ENCODE results near the gene PPP3CA. TPM values are rescaled to one million over a fixed set of nuclear protein-coding genes. Genes with fewer than 3 reads are reported as not detected.

Gene PPP3CA
- total and polyA plus RNA-seq, 2 of the 8 experiments (the other 6 are each of a cell fraction or from before 2014, with no cell fraction given), result 7.9 to 35.0 TPM

GRCh38 chr4:101295691-101296090 lies 51.6 kb downstream of the PPP3CA start:
- Histone ChIP-seq H3K9me3 (ENCODE audit: insufficient read depth in 2 of 2, low read depth in 1 of 2, low read length in 1 of 2) (no peaks in the 10 kb centered on the region), H2BK15ac (ENCODE audit: low read length) (no peak overlapping the region), H2BK12ac (ENCODE audit: low read depth, low read length) (no peak overlapping the region), H3K56ac (replicated peaks; ENCODE audit: insufficient read length, low read depth, low read length) (no peak overlapping the region), H3K23ac (ENCODE audit: insufficient read length) (no peak overlapping the region), H3K27ac (ENCODE audit: low read depth, low read length) (no peak overlapping the region), H3K18ac (ENCODE audit: extremely low read depth, low read length) (no peak overlapping the region), H3K4ac (replicated peaks; ENCODE audit: insufficient read length, low read depth, low read length) (no peak overlapping the region), H4K8ac (ENCODE audit: extremely low read depth, insufficient read depth, low read length) (no peak overlapping the region), H4K5ac (ENCODE audit: insufficient read length, low read depth, low read length) (no peak overlapping the region), H3K14ac (ENCODE audit: insufficient read length) (no peak overlapping the region), H2BK120ac (replicated peaks; ENCODE audit: low read depth, low read length) (no peak overlapping the region), H2BK20ac (ENCODE audit: low read length) (no peak overlapping the region), H3K23me2 (ENCODE audit: low read depth, low read length) (no peaks in the 10 kb centered on the region), H3K36me3 (ENCODE audit: control insufficient read depth in 2 of 4, insufficient read depth in 4 of 4, low read length in 3 of 4) (no peaks in the 10 kb centered on the region), H4K20me1 (replicated peaks in 1 of 2; ENCODE audit: control insufficient read depth in 1 of 2, insufficient read depth in 2 of 2, low read length in 2 of 2) (peaks cover 0 to 2% of the 10 kb centered on the region in 2 experiments), H3K79me2 (ENCODE audit: control insufficient read depth in 1 of 2, insufficient read depth in 2 of 2, low read length in 2 of 2) (peaks cover 0 to 24% of the 10 kb centered on the region in 2 experiments; a peak in 2 of 4 replicates), H3K4me3 (ENCODE audit: extremely low read depth in 1 of 4, insufficient read depth in 2 of 4, low read depth in 3 of 4, low read length in 4 of 4) (no peak overlapping the region), H3K4me1 (replicated peaks in 1 of 4; ENCODE audit: control insufficient read depth in 3 of 4, insufficient read depth in 4 of 4, low read length in 3 of 4) (peaks cover 0 to 2% (median under 1%) of the 10 kb centered on the region in 4 experiments; a peak in 2 of 7 replicates), H3K9ac (replicated peaks in 1 of 4; ENCODE audit: extremely low read depth in 1 of 4, low read depth in 3 of 4, low read length in 3 of 4) (no peak overlapping the region), H2AK5ac (ENCODE audit: low read depth, low read length) (no peak overlapping the region), H2BK5ac (ENCODE audit: low read depth, low read length) (no peak overlapping the region), H4K91ac (replicated peaks; ENCODE audit: insufficient read length, low read length) (no peak overlapping the region), H3K4me2 (ENCODE audit: insufficient read depth in 1 of 2, low read depth in 2 of 2, low read length in 2 of 2) (no peak overlapping the region), H2AFZ (ENCODE audit: low read length) (no peak overlapping the region), H3K27me3 (replicated peaks in 1 of 4; ENCODE audit: control insufficient read depth in 3 of 4, extremely low read depth in 1 of 4, insufficient read depth in 3 of 4, low read length in 3 of 4) (no peaks in the 10 kb centered on the region), H3K79me1 (ENCODE audit: low read depth, low read length) (no peaks in the 10 kb centered on the region; the same call in none of the 2 replicates)
- POLR2A ChIA-PET (ENCODE audit: partially characterized antibody), result no interaction called here
- DNase-seq (ENCODE audit: low read depth in 1 of 2, low spot score in 2 of 2) (no peak), FAIRE-seq (no peak)
- no peak for TF ChIP-seq TAF7 (optimal IDR thresholded peaks at IDR 0.05; ENCODE audit: borderline replicate concordance, low read depth, low read length)
- CTCF ChIA-PET (ENCODE audit: partially characterized antibody), result no interaction called here

All from H1 (cell line).